Breast epithelium (tissue), 4 donors: ENCODE measurements around the gene BCL3. TPM values are rescaled to one million over a fixed set of nuclear protein-coding genes. Genes with fewer than 3 reads are reported as not detected.

Source experiments
- DNase-seq, 2 donors: peaks; one replicate each; pipeline ENCODE4 v3.0.0-alpha.2; 2019; ENCODE audit warnings: low spot score in 2 of 2
- H3K27ac ChIP-seq, 2 donors: fragments of 200-600 bp; sonication (generic) in 1 of 2; one replicate each; pipeline ENCODE4 v1.5.1; 2016 to 2019; ENCODE audit warnings: mild to moderate bottlenecking in 1 of 2
- H3K27me3 ChIP-seq, 2 donors: fragments of 200-600 bp; sonication (generic) in 1 of 2; one replicate each; pipeline versions ENCODE4 v1.5.1 to v1.6.0; 2017 to 2019; ENCODE audit warnings: control low read depth in 1 of 2, mild to moderate bottlenecking in 1 of 2
- H3K36me3 ChIP-seq: fragments of 200-600 bp; one replicate; pipeline ENCODE4 v1.5.1; 2019
- H3K4me1 ChIP-seq, 2 donors: fragments of 200-600 bp; sonication (generic); one replicate each; pipeline ENCODE4 v1.5.1; 2016 to 2019; ENCODE audit warnings: control low read depth in 1 of 2
- H3K4me3 ChIP-seq, 3 donors: fragments of 200-600 bp; sonication (generic); 1 replicate in 2 of 3; 2 replicates in 1 of 3; pipeline ENCODE4 v1.5.1; 2016 to 2019; ENCODE audit warnings: mild to moderate bottlenecking in 3 of 3, moderate library complexity in 2 of 3
- H3K9me3 ChIP-seq, 2 donors: fragments of 200-600 bp; sonication (generic) in 1 of 2; one replicate each; pipeline ENCODE4 v1.5.1; 2016 to 2019; ENCODE audit warnings: control low read depth in 1 of 2
- POLR2A ChIP-seq: fragments of 450-650 bp; IDR thresholded peaks from one replicate; pipeline ENCODE4 v1.6.1; 2016; ENCODE audit warnings: antibody characterized with exemption, mild to moderate bottlenecking, moderate library complexity
- POLR2AphosphoS5 ChIP-seq, 3 donors: sonication (generic); formaldehyde crosslinking; IDR thresholded peaks; one replicate each; pipeline ENCODE4 v1.6.1; 2017; ENCODE audit warnings: antibody characterized with exemption in 3 of 3
- intact Hi-C: fragments of 100-400 bp; cut with DNase I; formaldehyde crosslinking; loops from one replicate; pipeline ENCODE4 v1.15.1; 2023; ENCODE audit warnings: low total_unique reads
- total RNA-seq, 3 donors: library from RNA; depleted of rRNA; stranded (reverse); fragments of >200 nt; gene quantifications; one replicate each; pipeline ENCODE4 v1.1.0, GENCODE V29; 2016
- TF ChIP-seq, protein P1 (sequence below), 3 donors: fragments of 450-650 bp; IDR thresholded peaks; one replicate each; pipeline ENCODE4 v1.5.1; 2016 to 2017; ENCODE audit warnings: antibody characterized with exemption in 3 of 3, mild to moderate bottlenecking in 3 of 3, moderate library complexity in 3 of 3

BCL3 gene
- total RNA-seq, 3 donors from 2014 or later = 4.3 to 37.6 (median 34.4) TPM

DNA sequence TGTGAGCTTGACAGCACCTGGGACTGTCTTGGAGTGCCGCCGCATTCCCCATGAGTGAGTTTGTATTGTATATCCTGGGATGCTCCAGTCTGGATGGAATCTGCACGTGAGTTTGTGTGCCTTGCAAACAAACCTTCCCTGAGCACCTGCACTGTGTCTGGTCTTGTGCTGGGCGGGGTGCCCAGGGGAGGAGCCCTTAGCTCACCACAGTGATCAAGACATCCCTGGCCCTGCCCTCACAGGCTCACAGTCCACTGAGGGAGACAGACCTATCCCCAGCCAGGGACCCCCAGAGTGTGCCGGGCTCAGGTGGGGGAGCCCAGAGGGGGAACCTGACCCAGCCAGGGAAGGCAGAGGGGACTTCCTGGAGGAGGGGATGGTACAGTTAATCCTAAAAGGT, 58.7 kb downstream of the BCL3 start:
- H3K27ac ChIP-seq = peak overlapping the region; percentile 86 to 88
- TF ChIP-seq, protein P1, sequence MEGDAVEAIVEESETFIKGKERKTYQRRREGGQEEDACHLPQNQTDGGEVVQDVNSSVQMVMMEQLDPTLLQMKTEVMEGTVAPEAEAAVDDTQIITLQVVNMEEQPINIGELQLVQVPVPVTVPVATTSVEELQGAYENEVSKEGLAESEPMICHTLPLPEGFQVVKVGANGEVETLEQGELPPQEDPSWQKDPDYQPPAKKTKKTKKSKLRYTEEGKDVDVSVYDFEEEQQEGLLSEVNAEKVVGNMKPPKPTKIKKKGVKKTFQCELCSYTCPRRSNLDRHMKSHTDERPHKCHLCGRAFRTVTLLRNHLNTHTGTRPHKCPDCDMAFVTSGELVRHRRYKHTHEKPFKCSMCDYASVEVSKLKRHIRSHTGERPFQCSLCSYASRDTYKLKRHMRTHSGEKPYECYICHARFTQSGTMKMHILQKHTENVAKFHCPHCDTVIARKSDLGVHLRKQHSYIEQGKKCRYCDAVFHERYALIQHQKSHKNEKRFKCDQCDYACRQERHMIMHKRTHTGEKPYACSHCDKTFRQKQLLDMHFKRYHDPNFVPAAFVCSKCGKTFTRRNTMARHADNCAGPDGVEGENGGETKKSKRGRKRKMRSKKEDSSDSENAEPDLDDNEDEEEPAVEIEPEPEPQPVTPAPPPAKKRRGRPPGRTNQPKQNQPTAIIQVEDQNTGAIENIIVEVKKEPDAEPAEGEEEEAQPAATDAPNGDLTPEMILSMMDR (IDR thresholded peaks at IDR 0.05) = no peak
- no peak for TF ChIP-seq POLR2A
- no peak for TF ChIP-seq POLR2AphosphoS5 (IDR thresholded peaks at IDR 0.05)
- intact Hi-C loops = no loop called here
- no peaks in the 10 kb centered on the region for H3K36me3 ChIP-seq
- H3K9me3 ChIP-seq = no peaks in the 10 kb centered on the region
- no peaks in the 10 kb centered on the region for H3K27me3 ChIP-seq
- DNase-seq = peak; percentile 73 to 84
- peaks cover 4 to 10% of the 10 kb centered on the region in 2 donors for H3K4me1 ChIP-seq
- H3K4me3 ChIP-seq = no peak overlapping the region

DNA sequence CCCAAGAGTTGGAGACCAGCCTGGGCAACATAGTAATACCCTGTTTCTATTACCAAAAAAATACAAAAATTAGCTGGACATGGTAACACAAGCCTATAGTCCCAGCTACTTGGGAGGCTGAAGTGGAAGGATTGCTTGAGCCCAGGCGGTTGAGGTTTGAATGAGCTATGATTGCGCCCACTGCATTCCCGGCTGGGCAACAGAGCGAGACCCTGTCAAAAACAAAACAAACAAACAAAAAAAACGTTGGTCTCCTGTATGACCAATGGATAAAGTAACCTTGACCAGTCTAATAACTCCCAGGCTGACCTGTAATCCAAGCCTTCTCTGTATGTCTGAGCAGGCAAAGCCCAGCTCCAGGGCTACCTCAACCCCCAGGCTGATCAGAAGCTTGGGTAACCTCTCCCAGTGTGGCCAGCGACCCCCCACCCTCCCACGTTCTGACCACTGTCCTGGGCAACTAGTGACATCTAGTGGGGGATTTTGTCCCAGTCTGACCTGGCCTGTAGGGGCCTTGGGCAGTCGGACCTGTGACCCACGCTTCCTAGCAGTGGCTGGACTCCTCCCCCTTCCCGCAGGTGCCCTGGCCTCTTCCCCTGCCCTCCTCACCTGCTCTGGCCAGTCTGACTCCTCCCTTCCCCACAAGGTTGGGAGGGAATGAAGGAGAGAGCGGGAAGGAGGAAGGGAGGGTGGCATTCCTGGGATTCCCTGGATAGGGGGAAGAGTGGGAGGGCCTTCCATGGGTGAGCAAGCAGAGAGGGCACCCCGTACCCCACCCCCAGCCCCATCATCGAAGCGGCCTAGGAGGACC, 59.3 kb downstream of the BCL3 start:
- Histone ChIP-seq H3K36me3 (no peaks in the 10 kb centered on the region), H3K27ac (peak overlapping the region; percentile 86 to 88), H3K4me1 (peaks cover 4 to 10% of the 10 kb centered on the region in 2 donors), H3K9me3 (no peaks in the 10 kb centered on the region), H3K27me3 (no peaks in the 10 kb centered on the region), H3K4me3 (peak overlapping the region in 2 of 3 donors; percentile 60 to 84)
- no peak for TF ChIP-seq POLR2A
- TF ChIP-seq POLR2AphosphoS5 (IDR thresholded peaks at IDR 0.05) = peak in 1 of 3 donors; percentile 65
- TF ChIP-seq, protein P1 (IDR thresholded peaks at IDR 0.05) = peak in 2 of 3 donors; percentile 12 to 40
- intact Hi-C loops = no loop called here
- peak; percentile 69 to 77 for DNase-seq

DNA sequence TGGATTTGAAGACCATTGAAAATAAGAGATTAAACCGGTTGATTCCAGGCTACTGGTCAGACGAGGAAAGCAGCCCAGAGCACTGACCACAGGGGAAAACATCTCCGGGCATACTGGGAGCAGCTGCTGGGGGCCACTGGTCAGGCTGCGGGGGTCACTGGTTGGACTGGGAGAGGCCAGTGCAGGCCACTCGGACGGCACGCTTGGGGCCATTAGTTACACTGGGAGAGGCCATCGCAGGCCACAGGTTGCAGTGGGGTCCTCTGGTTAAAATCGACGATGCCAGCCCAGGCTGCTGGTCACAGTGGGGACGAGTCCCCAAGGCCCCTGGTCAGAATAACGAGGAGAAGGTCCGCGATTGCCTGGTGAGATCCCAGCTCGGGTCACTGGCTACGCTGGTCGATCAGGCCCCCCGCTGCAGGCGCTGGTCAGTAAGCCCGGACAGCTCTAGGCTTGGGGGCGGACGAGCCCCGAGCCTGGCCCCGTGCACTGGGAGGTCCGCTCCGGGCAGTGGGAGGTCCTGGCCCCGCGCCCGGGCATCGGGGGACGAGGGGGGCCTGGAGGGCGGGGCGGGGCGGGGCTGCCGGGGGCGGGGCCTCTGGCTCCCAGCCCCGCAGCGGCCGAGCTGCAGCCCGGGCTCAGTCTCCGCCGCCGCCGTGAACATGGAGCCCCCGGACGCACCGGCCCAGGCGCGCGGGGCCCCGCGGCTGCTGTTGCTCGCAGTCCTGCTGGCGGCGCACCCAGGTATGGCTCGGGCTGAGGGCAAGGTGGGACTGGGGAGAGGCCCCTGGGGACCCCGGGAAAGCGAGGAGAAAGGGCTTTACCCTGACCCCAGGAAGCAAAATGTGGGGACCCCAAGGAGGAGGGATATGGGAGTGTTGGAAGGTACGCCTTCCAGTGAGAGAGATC, 60.2 kb downstream of the BCL3 start, which contains the start of gene BCAM:
Gene BCAM (plus strand): TSS at position 641 of the 909 bp plus-strand sequence. CDS start 22 bp downstream, at position 663.
- H3K27ac ChIP-seq = peak within 1 kb of the TSS; percentile 86 to 88
- TF ChIP-seq, protein P1 (IDR thresholded peaks at IDR 0.05) = no peak
- TF ChIP-seq POLR2A (no peak), POLR2AphosphoS5 (IDR thresholded peaks at IDR 0.05) (peak in 2 of 3 donors; percentile 5 to 21)
- H3K4me1 ChIP-seq = peaks cover 4 to 10% of the 10 kb centered on the region in 2 donors
- H3K9me3 ChIP-seq = no peaks in the 10 kb centered on the region
- DNase-seq = peak; percentile 64 to 81
- intact Hi-C loops = no loop called here
- peak within 1 kb of the TSS; percentile 54 to 84 (median 60) for H3K4me3 ChIP-seq
- no peaks in the 10 kb centered on the region for H3K36me3 ChIP-seq
- H3K27me3 ChIP-seq = no peaks in the 10 kb centered on the region

Other genes starting within 250 kb of the BCL3 start
- gene ZNF180, start 248.2 kb upstream of the BCL3 start, total RNA-seq = 10 to 100 TPM in 1 of 3 donors, 1 to 10 TPM in 2; 9.0 to 28.5 (median 9.8) TPM
- gene CEACAM20, start 219.0 kb upstream of the BCL3 start, total RNA-seq = under 1 TPM in 1 of 3 donors, not detected in 2; 0.33 TPM
- not detected for gene IGSF23, start 135.1 kb upstream of the BCL3 start, total RNA-seq
- gene PVR, start 104.8 kb upstream of the BCL3 start, total RNA-seq = 10 to 100 TPM in 2 of 3 donors, 1 to 10 TPM in 1; 8.5 to 30.2 (median 22.0) TPM
- gene CEACAM19, start 77.2 kb upstream of the BCL3 start, total RNA-seq = 1 to 10 TPM in 2 of 3 donors, under 1 TPM in 1; 0.96 to 5.3 (median 4.9) TPM
- not detected for gene CEACAM16, start 49.6 kb upstream of the BCL3 start, total RNA-seq
- 10 to 100 TPM in 2 of 3 donors, not detected in 1; 15.7 to 18.1 TPM for gene CBLC, start 29.2 kb downstream of the BCL3 start, total RNA-seq
- gene BCAM, start 60.4 kb downstream of the BCL3 start, total RNA-seq = 100 to 1,000 TPM in 1 of 3 donors, 10 to 100 TPM in 2; 17.1 to 102 (median 75.4) TPM
- gene NECTIN2, start 97.6 kb downstream of the BCL3 start, total RNA-seq = 100 to 1,000 TPM in 1 of 3 donors, 10 to 100 TPM in 2; 28.0 to 114 (median 86.6) TPM
- gene TOMM40, start 142.5 kb downstream of the BCL3 start, total RNA-seq = 10 to 100 TPM; 32.9 to 48.2 (median 39.7) TPM
- gene APOE, start 157.1 kb downstream of the BCL3 start, total RNA-seq = 1,000 to 10,000 TPM in 2 of 3 donors, 100 to 1,000 TPM in 1; 439 to 1,162 (median 1,092) TPM
- 100 to 1,000 TPM in 1 of 3 donors, 10 to 100 TPM in 2; 59.0 to 285 (median 78.7) TPM for gene APOC1, start 165.9 kb downstream of the BCL3 start, total RNA-seq
- gene APOC4, start 193.5 kb downstream of the BCL3 start, total RNA-seq = not detected
- 10 to 100 TPM in 1 of 3 donors, under 1 TPM in 1, not detected in 1; 0.48 to 10.7 TPM for gene APOC2, start 197.3 kb downstream of the BCL3 start, total RNA-seq
- gene CLPTM1, start 206.7 kb downstream of the BCL3 start, total RNA-seq = 10 to 100 TPM; 42.0 to 70.5 (median 60.2) TPM